ACHN (cell line): ENCODE results near the gene FGF10.
A peak's percentile ranks its signal among the peaks of the same experiment; 100 is the strongest.

Experiments
- DNase-seq: peaks from one replicate; pipeline ENCODE4 v3.0.0-alpha.2; 2015
- in situ Hi-C: cut with HindIII; loops from 2 replicates; pipeline ENCODE4 v1.10.0; 2017; ENCODE audit warnings: low sequenced_read_pairs, low pct_ligation_motif_present, low pct_unique_long_range_greater_than_20kb

The FGF10 gene

GRCh38 chr5:44361342-44362001, 27.7 kb downstream of the FGF10 start:
- in situ Hi-C loops, result no loop called here
- DNase-seq, result no peak

DNA sequence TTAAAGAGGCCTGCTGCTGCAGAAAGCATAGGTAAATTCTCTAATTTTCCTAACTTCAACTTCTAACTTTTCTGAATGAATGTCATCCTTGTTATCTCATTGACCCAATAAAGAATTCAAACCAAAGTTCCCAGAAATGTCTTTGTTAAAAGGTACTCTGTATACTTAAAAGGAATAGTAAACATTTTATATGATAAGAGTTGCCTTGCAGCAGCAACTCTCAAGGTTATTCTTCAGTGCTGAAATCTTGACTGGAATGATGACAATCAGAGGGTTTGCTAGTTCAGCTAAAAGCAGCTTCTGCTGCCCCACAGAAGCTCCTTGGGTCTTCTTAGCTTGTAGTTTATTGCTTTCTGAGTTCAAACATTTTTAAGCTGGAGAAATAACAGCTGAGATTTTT, 28.3 kb downstream of the FGF10 start:
- in situ Hi-C loops, result no loop called here
- no peak for DNase-seq

DNA sequence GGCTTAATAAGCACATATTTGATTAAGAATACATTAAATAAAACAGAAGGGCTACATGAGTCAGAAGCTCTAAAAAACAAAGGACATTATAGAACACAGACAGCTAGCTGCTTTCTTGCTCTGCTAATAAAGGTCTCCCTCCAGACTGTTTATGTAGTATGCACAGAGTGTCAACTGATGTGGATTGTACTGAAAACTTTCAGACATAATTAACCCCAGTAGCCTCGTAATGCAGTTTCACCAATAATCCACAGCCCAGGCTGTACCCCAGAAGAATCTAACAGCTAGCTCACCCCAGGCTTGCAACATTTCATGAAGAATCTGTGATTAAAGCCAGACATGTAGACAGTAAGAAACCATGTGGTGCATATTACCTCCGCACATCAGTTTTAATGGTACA, 30.8 kb downstream of the FGF10 start:
- in situ Hi-C loops, result no loop called here
- DNase-seq, result no peak

DNA sequence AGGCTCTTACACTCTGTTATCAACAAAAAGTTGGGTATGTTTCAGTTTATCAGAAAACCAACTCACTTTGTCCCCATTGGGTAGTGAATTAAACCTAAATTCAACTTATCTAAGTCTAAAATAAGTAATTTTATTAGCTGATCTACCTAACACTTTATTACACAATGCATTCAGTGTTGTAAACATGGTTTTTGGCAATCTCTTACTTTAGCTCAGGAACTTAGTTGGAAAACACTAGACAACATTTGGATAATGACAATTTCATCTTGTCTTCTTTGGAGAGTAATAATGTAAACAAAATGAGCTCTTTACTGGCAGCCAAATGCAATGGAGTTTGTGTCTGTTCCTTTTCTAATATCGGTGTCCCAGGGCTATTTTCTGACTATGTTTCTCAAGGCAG, 33.0 kb downstream of the FGF10 start:
- no peak for DNase-seq

GRCh38 chr5:44345871-44346270, 43.3 kb downstream of the FGF10 start:
- no peak for DNase-seq
- in situ Hi-C loops, result no loop called here

More for the DNA sequence above, 33.0 kb downstream of the FGF10 start:
- in situ Hi-C loops, result no loop called here

- no peak for DNase-seq
- in situ Hi-C loops, result no loop called here
These were observed 52.5 kb downstream of the FGF10 start for GRCh38 chr5:44336708-44337107.

DNA sequence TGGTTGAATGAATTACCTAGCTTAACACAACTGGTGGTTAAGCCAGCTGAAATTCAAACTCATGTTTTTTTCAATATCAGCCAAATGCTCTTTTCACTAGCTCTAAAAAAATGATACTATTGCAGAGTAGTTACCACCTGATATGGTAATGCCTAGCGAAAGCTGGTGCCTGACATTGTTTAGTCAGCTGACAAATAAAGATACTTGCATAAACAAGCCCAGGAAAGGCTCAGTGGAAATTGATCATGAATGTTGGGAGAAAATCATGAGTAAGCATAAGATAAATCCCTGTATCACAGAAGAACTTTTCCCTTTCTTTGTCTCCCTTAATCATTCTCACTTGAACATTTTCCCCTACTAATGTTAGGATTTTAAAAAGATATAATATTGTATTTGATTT, 54.6 kb downstream of the FGF10 start:
- in situ Hi-C loops, result no loop called here

GRCh38 chr5:44332285-44332971, 56.8 kb downstream of the FGF10 start:
- in situ Hi-C loops, result no loop called here
- DNase-seq, result peak; percentile 38

More for the DNA sequence above, 54.6 kb downstream of the FGF10 start:
- no peak for DNase-seq

DNA sequence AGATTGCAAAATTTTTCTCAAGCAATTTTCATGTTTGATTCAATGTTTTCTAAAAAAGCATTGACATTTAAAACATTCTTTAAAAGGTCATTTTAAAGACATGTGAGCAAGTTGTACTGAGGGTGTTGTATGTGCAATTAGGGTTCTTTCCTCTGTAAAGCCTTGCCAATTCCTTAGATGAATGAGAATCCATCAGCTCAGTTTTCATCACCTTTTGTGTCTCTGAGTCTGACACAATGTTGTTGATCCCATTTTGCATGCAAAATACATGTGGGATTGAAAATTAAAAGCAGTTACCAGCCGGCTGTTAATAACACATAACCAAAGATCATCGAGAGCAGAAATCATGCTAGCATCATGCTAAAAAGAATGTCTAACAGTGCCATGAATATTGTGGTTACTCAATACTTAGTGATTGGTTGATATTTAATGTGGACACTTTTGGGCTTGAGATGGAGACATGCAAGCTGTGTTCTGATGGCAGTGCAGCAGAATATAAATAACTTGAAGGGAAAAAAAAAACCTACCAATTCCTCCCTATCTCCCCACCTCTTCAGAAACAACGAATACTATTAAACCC, 57.7 kb downstream of the FGF10 start:
- in situ Hi-C loops, result no loop called here
- DNase-seq, result no peak

GRCh38 chr5:44329716-44330115, 59.5 kb downstream of the FGF10 start:
- in situ Hi-C loops, result no loop called here
- no peak for DNase-seq

DNA sequence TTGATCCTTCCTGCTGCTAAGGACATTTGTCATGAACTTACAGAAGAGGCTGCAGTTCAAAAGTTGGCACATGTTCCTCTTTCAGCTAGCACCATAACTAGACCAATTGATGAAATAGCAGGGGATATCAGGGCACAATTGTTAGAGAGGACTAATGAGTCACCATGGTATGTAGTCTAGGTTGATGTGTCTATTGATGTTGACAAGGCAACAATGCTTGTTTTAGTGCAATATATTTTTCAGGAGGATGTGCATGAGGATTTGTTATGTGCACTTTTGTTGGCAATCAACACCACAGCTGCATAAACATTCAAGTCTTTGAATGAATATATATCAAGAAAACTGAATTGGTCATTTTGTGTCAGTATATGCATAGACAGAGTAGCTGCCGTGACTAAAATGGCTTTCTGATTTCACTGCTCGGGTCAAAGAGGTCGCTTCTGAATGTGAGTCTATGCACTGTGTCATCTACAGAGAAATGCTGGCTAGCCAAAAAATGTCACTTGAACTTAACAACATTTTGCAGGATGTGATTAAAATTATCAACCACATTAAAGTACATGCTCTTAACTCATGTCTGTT, 68.0 kb downstream of the FGF10 start:
- DNase-seq, result no peak
- in situ Hi-C loops, result no loop called here

DNA sequence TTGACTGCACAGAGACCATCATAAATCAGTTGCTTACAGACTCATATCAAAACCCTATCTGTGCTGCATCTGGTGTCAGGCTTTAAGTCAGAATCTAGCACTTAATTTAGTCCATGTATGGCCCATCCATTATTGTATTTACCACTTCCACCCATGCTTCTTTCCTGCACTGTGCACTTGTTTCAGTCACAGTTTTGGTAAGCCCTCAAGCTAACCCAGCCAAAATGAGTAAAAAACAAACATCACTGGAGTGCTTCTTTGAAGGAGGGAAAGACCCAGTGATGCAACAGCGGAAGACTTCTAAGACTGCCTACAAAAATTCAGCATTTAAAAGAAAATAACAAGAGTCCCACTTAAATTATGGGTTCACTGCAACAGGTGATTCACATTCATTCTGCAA, 69.0 kb downstream of the FGF10 start:
- DNase-seq, result no peak
- in situ Hi-C loops, result no loop called here

DNA sequence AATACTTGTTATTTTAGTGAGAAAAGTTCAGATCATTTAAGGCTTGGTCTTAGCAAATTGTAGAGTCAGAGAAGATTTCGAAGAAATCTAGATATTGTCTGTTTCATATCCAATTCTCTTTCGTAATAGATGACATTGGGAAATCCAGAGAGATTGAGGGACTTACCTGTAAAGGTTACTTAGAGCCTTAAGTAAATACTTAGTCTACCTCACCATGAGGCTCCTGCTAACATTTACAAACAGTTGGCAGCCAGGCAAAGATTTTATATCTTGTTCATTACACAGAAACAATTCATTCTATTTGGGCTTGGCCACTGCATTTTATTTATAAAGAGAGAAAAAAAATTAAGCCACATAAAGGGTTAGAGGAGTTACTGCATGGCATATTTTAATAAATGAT, 70.3 kb downstream of the FGF10 start:
- in situ Hi-C loops, result no loop called here
- DNase-seq, result no peak

DNA sequence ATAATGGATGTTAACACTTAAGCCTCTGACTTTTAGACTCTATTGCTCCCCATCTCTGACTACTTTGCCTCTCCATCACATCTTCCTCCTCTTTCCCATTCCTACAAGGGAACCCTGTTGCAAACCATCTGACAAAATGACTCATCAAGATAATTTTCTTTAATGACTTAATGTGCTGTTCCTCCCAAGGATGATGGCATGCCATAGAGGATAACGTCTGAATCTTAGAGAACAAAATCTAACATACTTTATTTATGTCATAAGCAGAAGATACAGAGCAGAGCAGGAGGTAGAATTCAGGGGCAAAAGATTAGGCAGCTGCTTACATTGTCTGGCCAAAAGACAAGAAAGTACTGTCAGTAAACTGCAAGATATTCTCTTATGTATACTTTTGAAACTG, 76.8 kb downstream of the FGF10 start:
- in situ Hi-C loops, result no loop called here
- DNase-seq, result no peak

DNA sequence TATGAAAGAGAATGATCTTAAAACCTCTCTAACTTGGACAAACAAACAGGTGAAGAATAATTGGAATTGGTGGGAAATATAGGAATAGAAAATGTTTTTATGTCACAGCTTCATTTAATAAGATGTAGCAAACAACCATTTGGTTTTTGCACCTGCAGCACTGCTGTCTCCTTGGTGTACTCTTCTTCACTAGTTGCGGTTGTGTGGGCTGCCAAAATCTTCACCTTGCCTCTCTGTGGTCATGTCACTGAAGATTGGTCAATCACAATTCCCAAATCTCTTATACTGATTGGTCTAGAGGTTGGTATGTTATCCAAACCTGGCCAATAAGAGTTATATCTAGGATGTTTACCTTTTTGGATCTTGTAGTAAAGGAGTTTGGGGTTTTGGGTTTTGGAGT, 88.7 kb downstream of the FGF10 start:
- in situ Hi-C loops, result no loop called here
- DNase-seq, result no peak

DNA sequence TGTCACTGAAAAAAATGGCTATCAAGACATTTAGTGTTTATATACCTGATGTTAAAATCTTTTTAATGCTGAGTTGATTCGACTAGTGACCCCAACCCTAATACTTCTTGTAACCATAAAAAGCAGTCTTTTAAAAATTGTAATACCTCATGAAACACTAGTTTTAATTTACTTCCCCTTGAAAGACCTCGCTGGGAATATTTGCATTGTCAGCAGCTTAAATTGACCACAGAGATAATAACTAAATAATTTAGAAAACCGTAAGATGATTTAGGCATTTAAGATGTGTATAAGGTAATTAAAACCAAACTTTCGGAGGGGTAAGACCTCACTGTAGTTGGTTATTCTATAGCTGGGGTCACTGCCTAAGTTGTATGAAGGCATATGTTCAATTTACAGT, 89.8 kb downstream of the FGF10 start:
- no peak for DNase-seq
- in situ Hi-C loops, result no loop called here

- DNase-seq, result no peak
These were observed 94.7 kb downstream of the FGF10 start for GRCh38 chr5:44294516-44294915.

DNA sequence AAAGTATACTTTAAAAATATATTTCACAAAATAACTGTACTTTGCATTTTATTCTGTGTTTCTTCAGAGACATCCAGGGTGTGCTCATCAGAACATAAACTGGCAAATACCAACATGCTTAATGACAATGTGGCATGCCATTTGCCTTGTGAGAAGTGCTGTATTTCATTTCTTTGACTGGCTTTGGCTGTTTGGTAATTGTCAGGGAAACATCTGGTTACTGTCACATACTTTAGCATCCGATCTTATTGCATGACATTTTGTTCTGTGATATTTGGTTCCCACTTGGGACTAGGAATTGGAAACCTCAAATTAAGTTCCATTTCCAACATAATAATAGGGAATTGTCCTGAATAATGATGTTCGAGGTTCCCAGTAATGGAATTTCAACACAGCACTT, 96.5 kb downstream of the FGF10 start:
- DNase-seq, result no peak
- in situ Hi-C loops, result no loop called here

More at GRCh38 chr5:44294516-44294915, 94.7 kb downstream of the FGF10 start:
- in situ Hi-C loops, result no loop called here

GRCh38 chr5:44278469-44278868, 110.8 kb downstream of the FGF10 start:
- in situ Hi-C loops, result no loop called here

GRCh38 chr5:44275908-44276307, 113.3 kb downstream of the FGF10 start:
- DNase-seq, result no peak

More at GRCh38 chr5:44278469-44278868, 110.8 kb downstream of the FGF10 start:
- DNase-seq, result no peak

More at GRCh38 chr5:44275908-44276307, 113.3 kb downstream of the FGF10 start:
- in situ Hi-C loops, result no loop called here
